HG03175 (cell line): Measurements from ENCODE around the gene CHCHD1.
A peak's percentile ranks its signal among the peaks of the same experiment; 100 is the strongest.
"Not testable (repeated sequence)": the region's sequence is repeated elsewhere in the genome, so short reads cannot be mapped to it uniquely, and the experiment has no call there.

ENCODE experiments used
- ATAC-seq: cut with Tn5 transposase; IDR thresholded peaks from one replicate; pipeline ENCODE4 v1.9.1; 2021; ENCODE audit warnings: mild to moderate bottlenecking, moderate library complexity; ENCODE audit not compliant: unreplicated experiment

CHCHD1 gene

GRCh38 chr10:73765066-73765465 is 16.8 kb upstream of the CHCHD1 start:
- ATAC-seq = no peak

- no peak for ATAC-seq
Measured at GRCh38 chr10:73768881-73769280, 13.0 kb upstream of the CHCHD1 start.

GRCh38 chr10:73769396-73769795 is 12.5 kb upstream of the CHCHD1 start:
- ATAC-seq = no peak

GRCh38 chr10:73771722-73772280 is 10.0 kb upstream of the CHCHD1 start:
- ATAC-seq = peak; percentile 44

- ATAC-seq = peak; percentile 61
Measured at GRCh38 chr10:73772281-73773151, 9.3 kb upstream of the CHCHD1 start.

- ATAC-seq = no peak
Measured at GRCh38 chr10:73773152-73773879, 8.5 kb upstream of the CHCHD1 start.

GRCh38 chr10:73774637-73775036 is 7.2 kb upstream of the CHCHD1 start:
- ATAC-seq = no peak

- no peak for ATAC-seq
Measured at GRCh38 chr10:73779018-73779417, 2.8 kb upstream of the CHCHD1 start.

GRCh38 chr10:73779539-73780197 is 2.2 kb upstream of the CHCHD1 start:
- no peak for ATAC-seq

GRCh38 chr10:73780301-73780700 is 1.5 kb upstream of the CHCHD1 start:
- no peak for ATAC-seq

- no peak for ATAC-seq
Measured at GRCh38 chr10:73780966-73781365, 882 bp upstream of the CHCHD1 start.

- no peak for ATAC-seq
Measured at GRCh38 chr10:73781548-73781878, 335 bp upstream of the CHCHD1 start.

- ATAC-seq = no peak
Measured at GRCh38 chr10:73782749-73783085, 869 bp downstream of the CHCHD1 start.

GRCh38 chr10:73785211-73785720 is 3.4 kb downstream of the CHCHD1 start, which contains the start of gene ZSWIM8:
TSS of gene ZSWIM8 (plus strand) at chr10:73785606. CDS start at chr10:73785879, 273 bp downstream.
- ATAC-seq = peak; percentile 83

GRCh38 chr10:73785721-73786511 is 4.1 kb downstream of the CHCHD1 start:
- ATAC-seq = peak; percentile 3

GRCh38 chr10:73786512-73786885 is 4.7 kb downstream of the CHCHD1 start:
- ATAC-seq = no peak

- not testable (repeated sequence) for ATAC-seq
Measured at GRCh38 chr10:73787031-73787800, 5.4 kb downstream of the CHCHD1 start.

GRCh38 chr10:73788864-73789658 is 7.2 kb downstream of the CHCHD1 start:
- ATAC-seq = no peak

- ATAC-seq = no peak
Measured at GRCh38 chr10:73789659-73790055, 7.8 kb downstream of the CHCHD1 start.
